Breast epithelium (tissue), 3 donors: ENCODE results near the gene OCRL.

Source experiments
- POLR2A ChIP-seq: fragments of 450-650 bp; IDR thresholded peaks from one replicate; pipeline ENCODE4 v1.6.1; 2016; ENCODE audit warnings: antibody characterized with exemption, mild to moderate bottlenecking, moderate library complexity
- POLR2AphosphoS5 ChIP-seq, 3 donors: sonication (generic); formaldehyde crosslinking; IDR thresholded peaks; one replicate each; pipeline ENCODE4 v1.6.1; 2017; ENCODE audit warnings: antibody characterized with exemption in 3 of 3

GRCh38 chrX:129556806-129557315, 16.8 kb downstream of the OCRL start:
- TF ChIP-seq POLR2A (no peak), POLR2AphosphoS5 (IDR thresholded peaks at IDR 0.05) (no peak)
